Body of pancreas (tissue), 4 donors: Measurements from ENCODE around the gene QKI.

ENCODE experiments used
- POLR2A ChIP-seq, 3 donors: fragments of 450-650 bp; IDR thresholded peaks; one replicate each; pipeline ENCODE4 v1.6.1; 2016; ENCODE audit warnings: antibody characterized with exemption in 3 of 3, mild to moderate bottlenecking in 2 of 3
- TF ChIP-seq, protein P1 (sequence below), 7 experiments: fragments of 450-650 bp in 4 of 7; fragments of 200-600 bp in 3 of 7; sonication (generic) in 3 of 7; IDR thresholded peaks; one replicate each; pipeline ENCODE4 v1.5.1; 2016 to 2019; ENCODE audit warnings: antibody characterized with exemption in 7 of 7

DNA sequence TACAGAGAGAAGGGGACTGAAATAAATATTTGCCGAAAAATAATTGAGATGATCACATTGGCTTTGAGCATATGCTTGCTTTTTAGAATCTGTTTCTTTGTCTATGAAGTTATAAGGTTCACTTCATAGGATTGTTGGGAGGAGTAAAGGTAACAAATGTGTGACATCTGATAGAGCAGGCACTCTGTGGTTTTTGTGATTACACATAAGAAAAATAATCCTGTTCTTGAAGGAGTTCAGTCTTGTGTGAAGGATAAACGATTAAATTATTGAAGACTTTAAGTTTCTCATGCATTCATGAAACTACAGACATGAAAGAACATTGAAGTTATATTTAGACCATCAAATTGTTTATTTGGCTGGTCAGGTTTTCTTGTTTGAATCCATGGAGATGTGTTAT is 45.0 kb downstream of the QKI start:
- TF ChIP-seq POLR2A (IDR thresholded peaks at IDR 0.05): no peak
- TF ChIP-seq, protein P1, sequence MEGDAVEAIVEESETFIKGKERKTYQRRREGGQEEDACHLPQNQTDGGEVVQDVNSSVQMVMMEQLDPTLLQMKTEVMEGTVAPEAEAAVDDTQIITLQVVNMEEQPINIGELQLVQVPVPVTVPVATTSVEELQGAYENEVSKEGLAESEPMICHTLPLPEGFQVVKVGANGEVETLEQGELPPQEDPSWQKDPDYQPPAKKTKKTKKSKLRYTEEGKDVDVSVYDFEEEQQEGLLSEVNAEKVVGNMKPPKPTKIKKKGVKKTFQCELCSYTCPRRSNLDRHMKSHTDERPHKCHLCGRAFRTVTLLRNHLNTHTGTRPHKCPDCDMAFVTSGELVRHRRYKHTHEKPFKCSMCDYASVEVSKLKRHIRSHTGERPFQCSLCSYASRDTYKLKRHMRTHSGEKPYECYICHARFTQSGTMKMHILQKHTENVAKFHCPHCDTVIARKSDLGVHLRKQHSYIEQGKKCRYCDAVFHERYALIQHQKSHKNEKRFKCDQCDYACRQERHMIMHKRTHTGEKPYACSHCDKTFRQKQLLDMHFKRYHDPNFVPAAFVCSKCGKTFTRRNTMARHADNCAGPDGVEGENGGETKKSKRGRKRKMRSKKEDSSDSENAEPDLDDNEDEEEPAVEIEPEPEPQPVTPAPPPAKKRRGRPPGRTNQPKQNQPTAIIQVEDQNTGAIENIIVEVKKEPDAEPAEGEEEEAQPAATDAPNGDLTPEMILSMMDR (IDR thresholded peaks at IDR 0.05): no peak
